Fibroblast of the aortic adventitia (primary cell): ENCODE results near the gene C2CD4C. TPM values are rescaled to one million over a fixed set of nuclear protein-coding genes. Genes with fewer than 3 reads are reported as not detected.

Source experiments
- DNase-seq: peaks from one replicate; pipeline ENCODE4 v3.0.0-alpha.2; 2010; ENCODE audit warnings: low read depth
- H3K4me3 ChIP-seq: 2 replicates; pipeline ENCODE4 v1.5.1; 2011; ENCODE audit warnings: low read depth, mild to moderate bottlenecking, control low read depth, low read length, moderate library complexity
- total RNA-seq: library from RNA; depleted of rRNA; stranded (reverse); fragments of >200 nt; gene quantifications from 2 replicates; pipeline ENCODE4 v1.2.3, GENCODE V29; 2012; ENCODE audit warnings: low replicate concordance
- TF ChIP-seq, protein P1 (sequence below): IDR thresholded peaks from 2 replicates; pipeline ENCODE4 v1.5.1; 2011; ENCODE audit warnings: mild to moderate bottlenecking, low read length, control low read depth, inconsistent platforms; ENCODE audit not compliant: insufficient read depth

Gene C2CD4C
- total RNA-seq, 1 donor, result not detected

DNA sequence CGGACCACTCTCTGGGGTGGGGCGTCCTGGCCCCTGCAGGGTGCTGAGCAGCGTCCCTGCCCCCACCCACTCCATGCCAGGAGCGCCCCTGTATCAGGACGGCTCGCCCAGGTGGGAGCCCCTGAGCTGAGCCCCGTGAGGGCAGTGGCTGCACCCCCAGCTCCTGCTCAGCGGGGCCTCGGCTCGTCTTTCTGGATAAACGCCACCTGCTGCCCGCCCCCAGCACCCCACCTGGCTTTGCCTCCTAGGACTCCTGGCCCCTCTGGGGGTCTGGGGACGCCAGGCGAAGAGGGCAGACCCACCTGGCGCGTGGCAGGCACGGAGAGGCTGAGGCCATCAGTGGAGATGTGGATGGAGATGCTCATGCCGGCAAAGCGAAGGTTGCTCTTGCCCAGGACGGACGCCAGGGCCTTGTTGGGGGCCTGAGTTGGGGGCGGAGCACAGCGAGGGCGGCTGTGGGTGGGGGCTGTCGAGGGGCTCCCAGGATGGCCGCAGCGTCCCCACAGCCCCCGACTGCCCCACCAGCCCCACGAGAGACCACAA, 29.5 kb upstream of the C2CD4C start:
- DNase-seq, result no peak
- no peak overlapping the region for H3K4me3 ChIP-seq
- TF ChIP-seq, protein P1, sequence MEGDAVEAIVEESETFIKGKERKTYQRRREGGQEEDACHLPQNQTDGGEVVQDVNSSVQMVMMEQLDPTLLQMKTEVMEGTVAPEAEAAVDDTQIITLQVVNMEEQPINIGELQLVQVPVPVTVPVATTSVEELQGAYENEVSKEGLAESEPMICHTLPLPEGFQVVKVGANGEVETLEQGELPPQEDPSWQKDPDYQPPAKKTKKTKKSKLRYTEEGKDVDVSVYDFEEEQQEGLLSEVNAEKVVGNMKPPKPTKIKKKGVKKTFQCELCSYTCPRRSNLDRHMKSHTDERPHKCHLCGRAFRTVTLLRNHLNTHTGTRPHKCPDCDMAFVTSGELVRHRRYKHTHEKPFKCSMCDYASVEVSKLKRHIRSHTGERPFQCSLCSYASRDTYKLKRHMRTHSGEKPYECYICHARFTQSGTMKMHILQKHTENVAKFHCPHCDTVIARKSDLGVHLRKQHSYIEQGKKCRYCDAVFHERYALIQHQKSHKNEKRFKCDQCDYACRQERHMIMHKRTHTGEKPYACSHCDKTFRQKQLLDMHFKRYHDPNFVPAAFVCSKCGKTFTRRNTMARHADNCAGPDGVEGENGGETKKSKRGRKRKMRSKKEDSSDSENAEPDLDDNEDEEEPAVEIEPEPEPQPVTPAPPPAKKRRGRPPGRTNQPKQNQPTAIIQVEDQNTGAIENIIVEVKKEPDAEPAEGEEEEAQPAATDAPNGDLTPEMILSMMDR, result no peak

DNA sequence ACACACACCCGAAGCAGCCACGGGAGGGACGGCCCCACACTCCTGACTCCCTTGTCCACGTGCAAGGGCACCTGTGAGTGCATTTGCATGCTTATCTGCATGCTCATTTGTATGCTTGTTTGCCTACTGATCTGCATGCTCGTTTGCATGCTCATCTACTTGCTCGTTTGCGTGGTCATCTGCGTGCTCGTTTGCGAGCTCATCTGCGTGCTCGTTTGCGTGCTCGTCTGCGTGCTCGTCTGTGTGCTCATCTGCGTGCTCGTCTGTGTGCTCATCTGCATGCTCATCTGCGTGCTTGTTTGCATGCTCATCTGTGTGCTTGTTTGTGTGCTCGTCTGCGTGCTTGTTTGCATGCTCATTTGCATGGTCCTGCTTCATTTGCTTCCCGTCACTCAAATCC, 28.1 kb upstream of the C2CD4C start:
- TF ChIP-seq, protein P1, result no peak
- DNase-seq, result no peak
- H3K4me3 ChIP-seq, result no peak overlapping the region

DNA sequence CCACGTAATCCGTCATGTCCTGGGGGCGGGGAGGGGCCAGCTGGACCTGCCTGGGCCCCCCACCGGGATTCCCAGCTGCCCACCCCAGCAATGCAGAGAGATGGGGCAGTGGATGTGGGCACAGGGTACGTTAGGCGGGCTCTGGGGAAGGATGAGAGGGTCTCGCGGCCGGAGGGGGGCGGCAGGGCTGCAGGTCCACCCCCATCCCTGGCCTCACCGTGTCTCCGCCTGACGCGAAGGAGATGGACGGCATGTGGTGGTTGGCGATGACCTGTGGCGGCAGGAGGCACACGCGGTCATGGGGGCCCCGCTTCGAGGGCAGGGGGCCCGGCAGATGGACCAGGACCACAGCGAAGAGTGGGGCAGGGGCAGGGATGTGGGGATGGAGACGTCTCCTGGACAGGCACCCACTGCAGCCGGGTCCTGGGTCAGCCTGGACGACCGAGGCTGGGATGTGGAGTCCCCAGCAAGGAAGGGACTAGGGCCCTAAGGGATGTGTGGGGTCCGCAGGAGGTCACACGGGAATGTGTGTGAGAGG, 27.5 kb upstream of the C2CD4C start:
- no peak overlapping the region for H3K4me3 ChIP-seq
- no peak for DNase-seq
- TF ChIP-seq, protein P1, result no peak

DNA sequence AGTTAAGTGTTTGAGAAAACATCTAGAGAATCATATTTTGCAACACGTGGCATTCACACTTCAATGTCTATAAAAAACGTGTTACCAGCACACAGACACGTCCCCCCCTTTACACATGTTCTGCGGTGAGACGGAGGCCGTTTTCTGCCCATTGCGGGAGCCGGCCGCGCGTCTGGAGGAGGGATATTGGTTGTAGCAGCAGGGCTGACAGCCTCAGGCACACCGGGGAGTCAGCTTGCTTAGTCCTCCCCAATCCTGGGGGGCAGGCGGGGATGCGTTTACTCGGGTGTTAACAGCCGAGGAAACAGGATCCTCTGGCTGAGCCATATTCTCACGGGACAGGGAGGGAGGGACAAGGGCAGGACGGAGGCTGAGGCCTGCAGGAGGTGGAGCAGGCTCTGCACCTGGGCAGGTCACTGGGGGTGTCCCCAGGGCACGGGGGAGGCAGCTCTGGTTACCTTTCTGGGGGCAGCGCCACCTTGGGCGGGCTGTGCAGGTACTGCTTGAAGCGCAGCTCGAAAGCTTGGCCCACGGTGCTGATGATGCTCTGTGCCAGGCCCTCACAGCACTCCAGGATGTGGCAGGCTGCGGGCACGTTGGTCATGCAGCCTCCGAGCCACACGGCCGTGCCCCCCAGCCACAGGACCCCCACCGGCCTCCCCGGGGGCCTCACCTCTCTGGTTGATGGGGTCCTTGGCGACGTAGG, 26.9 kb upstream of the C2CD4C start:
- TF ChIP-seq, protein P1, result no peak
- no peak overlapping the region for H3K4me3 ChIP-seq
- DNase-seq, result no peak

DNA sequence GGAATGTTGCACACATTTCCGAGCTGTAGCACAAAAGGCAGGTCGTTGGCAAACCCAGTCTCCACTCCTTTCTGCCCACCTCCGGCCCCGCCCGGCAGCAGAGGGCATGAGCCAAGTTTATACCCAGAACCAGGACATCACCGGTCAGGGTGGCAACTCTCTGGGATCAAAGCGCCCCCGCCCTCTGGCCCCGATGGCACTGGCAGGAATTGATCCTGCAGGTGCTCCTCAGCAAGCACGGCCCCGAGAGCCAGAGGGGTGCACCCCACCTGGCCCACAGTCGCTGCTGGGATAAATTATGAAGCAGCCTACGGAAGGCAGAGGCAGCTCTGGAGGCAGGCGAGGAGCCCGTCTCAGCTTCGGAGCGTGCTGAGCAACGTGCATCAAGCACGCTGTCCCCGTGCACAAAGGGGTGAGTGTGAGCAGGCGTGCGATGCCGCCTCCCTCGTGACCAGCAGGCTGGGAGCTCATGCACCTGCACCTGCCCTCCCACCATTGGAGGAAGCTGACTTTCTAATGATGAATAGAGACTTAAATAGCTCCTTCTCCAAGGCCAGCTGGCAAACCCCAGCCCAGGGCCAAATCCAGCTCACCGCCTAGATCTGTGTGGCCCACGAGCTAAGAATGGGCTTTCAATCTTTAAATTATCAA, 26.2 kb upstream of the C2CD4C start:
- DNase-seq, result no peak
- TF ChIP-seq, protein P1, result no peak
- H3K4me3 ChIP-seq, result no peak overlapping the region

DNA sequence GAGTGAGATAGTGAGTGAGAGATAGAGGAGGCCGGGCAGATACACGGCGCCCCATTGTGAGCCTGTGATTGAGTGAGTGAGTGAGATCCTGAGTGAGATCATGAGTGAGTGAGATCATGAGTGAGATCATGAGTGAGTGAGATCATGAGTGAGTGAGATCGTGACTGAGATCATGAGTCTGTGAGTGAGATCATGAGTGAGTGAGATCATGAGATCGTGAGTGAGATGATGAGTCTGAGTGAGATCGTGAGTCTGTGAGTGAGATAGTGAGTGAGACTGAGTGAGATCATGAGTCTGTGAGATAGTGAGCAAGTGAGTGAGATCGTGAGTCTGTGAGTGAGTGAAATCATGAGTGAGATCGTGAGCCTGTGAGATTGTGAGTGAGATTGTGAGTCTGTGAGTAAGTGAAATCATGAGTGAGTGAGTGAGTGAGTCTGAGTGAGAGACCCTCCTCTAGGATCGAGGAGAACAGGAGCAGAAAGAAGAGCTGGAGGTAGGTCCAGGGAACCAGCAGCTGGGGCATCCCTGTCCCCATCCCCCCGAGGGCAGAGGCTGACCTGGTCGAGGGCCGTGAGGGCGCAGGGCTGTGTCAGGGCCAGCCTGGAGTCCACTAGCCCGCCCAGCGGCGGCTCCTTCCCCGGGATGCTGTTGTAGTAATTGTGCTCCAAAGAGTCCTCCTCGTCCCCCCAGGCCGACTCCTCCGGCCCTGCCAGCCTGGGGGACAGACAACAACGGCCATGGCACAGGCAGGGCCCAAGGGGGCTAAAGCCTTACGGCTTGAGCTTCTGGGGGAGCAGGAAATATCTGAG, 25.4 kb upstream of the C2CD4C start:
- TF ChIP-seq, protein P1, result no peak
- DNase-seq, result no peak

More for the DNA sequence above, 25.4 kb upstream of the C2CD4C start:
- H3K4me3 ChIP-seq, result no peak overlapping the region
